Dendritic cell treated with granulocyte-macrophage colony-stimulating factor and Interleukin-4, amounts not matched to agents 40 ng/mL and 50 ng/mL, for 4 days (primary cell): Measurements from ENCODE around the gene UGT3A2.
"Not testable (repeated sequence)": the region's sequence is repeated elsewhere in the genome, so short reads cannot be mapped to it uniquely, and the experiment has no call there.

Experiments used
- H3K27ac Mint-ChIP-seq: one replicate; pipeline ENCODE4 v1.8.0; 2022; ENCODE audit warnings: mild to moderate bottlenecking, mixed read lengths
- H3K27me3 Mint-ChIP-seq: one replicate; pipeline ENCODE4 v1.8.0; 2022; ENCODE audit warnings: mild to moderate bottlenecking, mixed read lengths
- H3K36me3 Mint-ChIP-seq: one replicate; pipeline ENCODE4 v1.8.0; 2022; ENCODE audit warnings: low read depth, mixed read lengths
- H3K4me1 Mint-ChIP-seq: one replicate; pipeline ENCODE4 v1.8.0; 2022; ENCODE audit warnings: low read depth, mixed read lengths
- H3K4me3 Mint-ChIP-seq: one replicate; pipeline ENCODE4 v1.8.0; 2022; ENCODE audit warnings: mild to moderate bottlenecking, moderate library complexity, mixed read lengths
- H3K9me3 Mint-ChIP-seq: one replicate; pipeline ENCODE4 v1.8.0; 2022; ENCODE audit warnings: mixed read lengths
- intact Hi-C: fragments of 100-400 bp; cut with micrococcal nuclease; formaldehyde crosslinking; loops from one replicate; pipeline ENCODE4 v1.15.0; 2022

Gene UGT3A2

DNA sequence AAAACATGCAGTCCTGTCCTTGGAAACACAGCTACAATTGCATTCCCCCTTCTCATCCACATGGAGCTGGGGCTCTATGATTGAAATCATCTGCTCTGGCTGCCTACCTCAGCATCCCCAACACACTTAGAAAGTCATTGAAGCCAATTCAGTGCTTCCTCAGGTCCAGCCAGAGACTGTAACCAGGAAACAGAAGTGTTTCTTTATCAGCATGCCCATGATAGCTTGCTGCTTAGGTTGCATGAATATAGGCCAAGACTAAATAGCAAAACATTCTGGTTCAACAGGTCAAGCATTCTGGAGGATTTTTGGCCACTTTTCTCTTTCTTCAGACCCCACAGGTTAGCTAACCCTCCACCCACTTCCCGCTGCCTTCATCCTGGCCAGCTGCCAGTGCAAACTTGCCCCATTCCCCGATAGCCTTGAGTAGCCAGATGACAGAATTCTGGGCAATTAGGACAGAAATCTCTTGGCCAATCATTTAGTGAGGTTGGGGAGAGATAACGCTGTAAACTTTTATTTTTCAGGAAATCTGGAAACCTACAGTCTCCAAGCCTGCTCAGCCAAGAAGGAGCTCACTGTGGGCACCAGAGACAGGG, 32.0 kb downstream of the UGT3A2 start:
- H3K9me3 Mint-ChIP-seq, H3K36me3 Mint-ChIP-seq, H3K4me1 Mint-ChIP-seq, intact Hi-C loops, H3K27me3 Mint-ChIP-seq, H3K27ac Mint-ChIP-seq, H3K4me3 Mint-ChIP-seq: not testable (repeated sequence)

DNA sequence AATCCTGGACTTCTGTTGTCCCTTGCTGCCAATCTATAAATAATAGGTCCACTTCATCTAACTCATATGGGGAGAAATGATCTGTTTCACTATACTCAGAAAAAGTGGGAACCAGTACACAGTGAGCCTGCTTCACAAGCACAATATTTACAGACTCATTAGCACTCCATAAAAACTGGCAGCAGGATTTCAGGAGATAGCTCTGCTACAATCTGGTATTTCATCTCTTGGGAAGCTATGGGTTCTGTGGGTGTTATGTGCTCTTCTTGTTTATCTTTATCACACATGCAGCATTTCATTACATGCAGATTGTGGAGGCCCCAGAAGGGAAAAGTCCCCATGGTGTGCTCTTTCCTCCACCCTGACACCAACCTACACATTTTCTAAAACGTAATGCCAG, 33.2 kb downstream of the UGT3A2 start:
- Mint-ChIP-seq H3K27ac (no peak overlapping the region), H3K4me3 (no peak overlapping the region), H3K4me1 (no peaks in the 10 kb centered on the region), H3K9me3 (no peaks in the 10 kb centered on the region), H3K36me3 (no peaks in the 10 kb centered on the region), H3K27me3 (no peaks in the 10 kb centered on the region)
- intact Hi-C loops: no loop called here

DNA sequence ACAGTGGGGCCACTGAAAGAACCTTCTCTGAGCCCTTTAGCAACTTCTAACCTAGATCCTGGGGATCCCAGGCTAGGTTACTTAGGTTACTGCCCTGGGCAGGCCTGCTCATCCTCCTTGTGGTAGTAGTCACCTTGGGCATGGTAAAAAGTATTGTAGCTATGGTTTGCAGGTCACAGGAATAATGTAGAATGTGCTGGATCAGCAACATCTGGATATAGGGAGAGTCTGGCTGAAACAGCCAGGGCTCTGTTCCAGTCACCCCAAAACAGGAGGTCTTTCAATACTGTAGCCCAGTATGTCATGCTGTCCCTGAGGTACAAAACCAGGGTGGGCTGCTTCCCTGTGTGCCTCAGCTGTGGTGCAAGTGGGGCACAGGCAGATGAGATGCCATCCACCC, 33.6 kb downstream of the UGT3A2 start:
- Mint-ChIP-seq H3K27ac (no peak overlapping the region), H3K4me3 (no peak overlapping the region), H3K27me3 (no peaks in the 10 kb centered on the region), H3K9me3 (no peaks in the 10 kb centered on the region), H3K36me3 (no peaks in the 10 kb centered on the region), H3K4me1 (no peaks in the 10 kb centered on the region)
- intact Hi-C loops: no loop called here

DNA sequence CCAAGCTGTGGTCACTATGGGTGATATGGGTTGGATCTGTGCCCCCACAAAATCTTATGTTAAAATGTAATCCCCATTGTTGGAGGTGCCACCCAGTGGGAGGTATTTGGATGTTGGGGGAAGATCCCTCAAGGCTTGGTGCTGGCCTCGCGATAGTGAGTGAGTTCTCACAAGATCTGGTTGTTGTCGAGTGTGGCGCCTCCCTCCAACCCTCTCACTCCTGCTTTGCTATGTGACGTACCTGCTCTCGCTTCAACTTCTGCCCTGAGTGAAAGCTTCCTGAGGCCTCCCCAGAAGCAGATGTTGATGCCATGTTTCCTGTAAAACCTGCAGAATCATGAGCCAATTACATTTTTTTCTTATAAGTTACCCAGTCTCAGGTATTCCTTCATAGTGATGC, 35.5 kb downstream of the UGT3A2 start:
- H3K9me3 Mint-ChIP-seq: peaks cover 1% of the 10 kb centered on the region
- intact Hi-C loops: no loop called here
- no peak overlapping the region for H3K4me3 Mint-ChIP-seq
- H3K4me1 Mint-ChIP-seq: no peaks in the 10 kb centered on the region
- no peak overlapping the region for H3K27ac Mint-ChIP-seq
- no peaks in the 10 kb centered on the region for H3K36me3 Mint-ChIP-seq
- no peaks in the 10 kb centered on the region for H3K27me3 Mint-ChIP-seq

DNA sequence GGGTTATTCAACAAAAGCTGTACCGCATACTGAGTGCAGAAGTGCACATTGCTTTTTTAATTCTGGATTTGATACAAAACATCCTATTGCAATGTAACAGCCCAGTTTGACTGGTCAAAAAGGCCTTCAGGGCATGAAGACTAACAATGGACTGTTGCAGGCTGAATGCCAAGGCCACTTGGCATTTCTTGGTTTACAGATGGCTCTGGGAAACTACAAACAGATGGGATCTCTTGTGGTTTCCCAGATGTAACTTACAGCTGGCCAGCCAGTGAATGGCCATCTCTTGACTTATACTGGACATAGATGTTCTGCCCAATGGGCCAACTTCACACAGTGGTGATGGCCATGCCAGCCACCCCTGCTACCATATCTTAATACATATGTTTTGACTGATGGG, 36.8 kb downstream of the UGT3A2 start:
- Mint-ChIP-seq H3K27ac (no peak overlapping the region), H3K36me3 (no peaks in the 10 kb centered on the region), H3K9me3 (peaks cover 9% of the 10 kb centered on the region), H3K4me1 (no peaks in the 10 kb centered on the region), H3K4me3 (no peak overlapping the region), H3K27me3 (no peaks in the 10 kb centered on the region)
- intact Hi-C loops: no loop called here

DNA sequence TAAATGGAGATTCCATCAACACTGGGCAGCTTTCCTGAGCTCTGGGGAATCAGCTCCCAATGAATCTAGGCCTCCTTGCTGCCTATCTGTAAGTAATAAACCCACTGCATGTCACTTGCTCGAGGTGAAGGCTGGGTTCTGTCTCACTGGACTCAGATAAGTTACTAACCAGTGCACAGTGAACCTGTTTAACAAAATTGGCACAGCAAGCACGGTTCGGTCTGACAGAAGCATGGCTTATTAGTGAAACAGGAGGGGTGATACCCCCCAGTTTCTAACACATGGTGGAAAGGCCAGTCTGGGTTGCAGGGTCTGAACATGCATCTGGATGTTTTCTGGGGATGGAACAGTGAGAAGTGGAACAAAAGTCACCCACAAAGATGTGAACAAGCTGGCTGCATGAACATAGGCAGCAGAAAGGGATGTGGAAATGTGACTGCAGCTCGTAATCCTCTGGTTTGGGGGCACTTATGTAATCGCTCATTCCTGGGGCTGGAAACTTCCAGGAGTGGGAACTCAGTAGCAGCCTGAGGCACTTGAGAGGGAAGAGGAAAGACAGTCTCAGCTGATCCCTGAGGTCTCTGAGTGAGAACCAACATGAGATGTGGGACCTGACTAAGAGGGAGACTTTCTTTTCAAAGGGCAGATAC, 37.7 kb downstream of the UGT3A2 start:
- Mint-ChIP-seq H3K4me3 (no peak overlapping the region), H3K9me3 (peaks cover 18% of the 10 kb centered on the region), H3K27ac (no peak overlapping the region), H3K36me3 (no peaks in the 10 kb centered on the region), H3K27me3 (no peaks in the 10 kb centered on the region), H3K4me1 (no peaks in the 10 kb centered on the region)
- intact Hi-C loops: no loop called here

DNA sequence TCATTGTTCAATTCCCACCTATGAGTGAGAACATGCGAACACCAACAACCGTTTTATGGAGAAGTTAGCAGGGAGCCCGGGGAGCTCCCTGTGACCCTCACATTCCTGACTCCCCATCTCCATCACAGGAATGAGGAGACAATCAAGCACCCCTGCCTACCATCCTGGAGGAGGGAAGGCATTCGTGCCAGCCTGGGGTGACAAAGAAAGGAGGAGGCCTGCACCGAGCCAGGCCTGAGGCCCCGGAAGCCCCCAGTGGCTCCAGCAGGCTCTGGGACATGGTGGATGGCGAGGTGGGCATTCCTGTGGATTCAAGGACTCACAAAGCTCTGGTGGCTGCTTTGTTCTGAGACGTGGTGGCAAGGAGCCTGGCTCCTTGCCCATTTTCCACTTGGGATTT, 39.0 kb downstream of the UGT3A2 start:
- H3K4me3 Mint-ChIP-seq: no peak overlapping the region
- peaks cover 24% of the 10 kb centered on the region for H3K9me3 Mint-ChIP-seq
- no peaks in the 10 kb centered on the region for H3K4me1 Mint-ChIP-seq
- intact Hi-C loops: no loop called here
- no peaks in the 10 kb centered on the region for H3K36me3 Mint-ChIP-seq
- H3K27me3 Mint-ChIP-seq: no peaks in the 10 kb centered on the region
- H3K27ac Mint-ChIP-seq: no peak overlapping the region

DNA sequence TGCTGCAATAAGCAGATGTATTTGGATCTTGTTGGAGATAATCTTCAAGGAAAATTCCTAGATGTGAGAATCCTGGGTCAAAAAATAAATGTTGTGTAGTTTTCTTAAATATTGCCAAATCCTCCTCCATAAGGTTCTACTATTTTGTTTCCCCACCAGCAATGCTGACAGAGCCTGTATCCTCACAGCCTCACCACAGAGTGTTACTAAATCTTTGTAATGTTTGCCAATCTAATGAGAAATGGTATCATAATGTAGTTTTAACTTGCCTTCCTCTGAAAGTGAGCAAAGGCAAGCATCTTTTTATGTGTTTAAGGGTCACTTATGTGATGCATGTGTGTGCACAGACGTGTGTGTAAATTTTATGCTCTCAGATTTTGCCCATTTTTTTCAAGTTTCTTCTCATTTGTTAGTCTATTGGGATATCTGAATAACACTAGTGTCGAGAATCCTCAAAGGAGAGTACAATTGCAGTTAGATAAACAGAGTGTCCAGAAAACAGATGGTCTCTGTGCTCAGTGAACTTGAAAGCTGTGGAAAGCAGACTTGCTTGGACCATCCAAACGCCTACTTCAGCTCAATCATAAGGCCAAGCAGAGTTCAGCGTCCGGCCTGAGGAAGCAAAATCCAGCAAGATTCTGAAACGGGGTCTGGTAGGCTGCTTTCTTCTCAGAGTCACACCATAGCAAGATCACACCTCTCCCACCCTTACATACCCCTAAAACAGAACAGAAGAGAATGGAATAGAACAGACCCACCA, 39.8 kb downstream of the UGT3A2 start:
- intact Hi-C loops: no loop called here
- no peaks in the 10 kb centered on the region for H3K36me3 Mint-ChIP-seq
- no peaks in the 10 kb centered on the region for H3K4me1 Mint-ChIP-seq
- no peaks in the 10 kb centered on the region for H3K27me3 Mint-ChIP-seq
- H3K27ac Mint-ChIP-seq: no peak overlapping the region
- H3K9me3 Mint-ChIP-seq: peaks cover 32% of the 10 kb centered on the region
- H3K4me3 Mint-ChIP-seq: no peak overlapping the region

DNA sequence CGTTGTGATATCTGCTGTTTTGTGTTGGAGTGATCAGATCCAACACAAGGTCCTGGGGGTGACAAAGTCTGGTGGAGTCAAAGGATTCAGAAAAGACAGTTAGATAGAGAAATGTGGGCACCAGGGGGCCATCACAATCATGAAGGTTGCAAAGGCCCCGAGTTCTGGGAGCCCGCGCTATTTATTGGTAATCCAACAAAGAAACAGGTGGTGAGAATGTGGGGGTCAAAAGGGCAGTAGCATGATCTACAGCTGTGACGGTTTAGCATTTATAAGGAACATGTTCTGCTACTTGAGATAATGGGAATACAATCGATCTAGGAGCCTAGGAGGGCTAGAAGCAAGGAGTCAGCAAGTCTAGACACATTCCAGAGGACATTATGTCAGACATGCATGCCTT, 44.4 kb downstream of the UGT3A2 start:
- peaks cover 43% of the 10 kb centered on the region for H3K9me3 Mint-ChIP-seq
- H3K27ac Mint-ChIP-seq, H3K4me3 Mint-ChIP-seq, H3K36me3 Mint-ChIP-seq, intact Hi-C loops, H3K4me1 Mint-ChIP-seq, H3K27me3 Mint-ChIP-seq: not testable (repeated sequence)

DNA sequence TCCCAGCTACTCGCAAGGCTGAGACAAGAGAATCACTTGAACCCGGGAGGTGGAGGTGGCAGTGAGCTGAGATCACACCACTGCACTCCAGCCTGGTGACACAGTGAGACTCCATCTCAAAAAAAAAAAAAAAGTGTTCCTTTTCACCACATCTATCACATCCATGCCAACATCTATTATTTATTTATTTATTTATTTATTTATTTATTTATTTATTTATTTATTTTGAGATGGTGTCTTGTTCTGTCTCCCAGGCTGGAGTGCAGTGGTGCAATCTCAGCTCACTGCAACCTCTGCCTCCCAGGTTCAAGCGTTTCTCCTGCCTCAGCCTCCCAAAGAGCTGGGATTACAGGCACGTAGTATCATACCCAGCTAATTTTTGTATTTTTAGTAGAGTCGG, 47.1 kb downstream of the UGT3A2 start:
- H3K4me1 Mint-ChIP-seq, H3K27me3 Mint-ChIP-seq, H3K36me3 Mint-ChIP-seq, H3K4me3 Mint-ChIP-seq, H3K27ac Mint-ChIP-seq, intact Hi-C loops: not testable (repeated sequence)
- H3K9me3 Mint-ChIP-seq: peaks cover 52% of the 10 kb centered on the region

DNA sequence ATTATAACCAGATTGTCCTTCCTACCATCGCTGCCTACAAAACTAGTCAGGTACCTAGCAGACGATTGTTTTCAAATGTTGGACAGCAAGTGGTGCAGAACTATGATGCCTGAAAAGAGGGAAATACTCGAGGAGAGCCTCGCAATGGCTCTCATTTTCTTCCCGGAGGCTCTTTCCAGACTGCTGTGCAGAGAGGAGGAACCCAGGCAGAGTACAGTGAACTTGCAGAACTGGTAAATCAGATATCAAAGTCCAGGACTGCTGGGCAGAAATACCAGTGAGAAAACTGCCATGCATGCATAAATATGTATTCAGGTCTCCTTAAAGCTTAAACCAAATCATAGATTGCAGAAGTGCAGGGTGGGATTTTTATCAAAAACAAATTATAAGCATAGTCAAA, 49.1 kb downstream of the UGT3A2 start:
- intact Hi-C loops: no loop called here
- Mint-ChIP-seq H3K9me3 (peaks cover 58% of the 10 kb centered on the region), H3K27ac (no peak overlapping the region), H3K27me3 (no peaks in the 10 kb centered on the region), H3K36me3 (no peaks in the 10 kb centered on the region), H3K4me1 (no peaks in the 10 kb centered on the region), H3K4me3 (no peak overlapping the region)

DNA sequence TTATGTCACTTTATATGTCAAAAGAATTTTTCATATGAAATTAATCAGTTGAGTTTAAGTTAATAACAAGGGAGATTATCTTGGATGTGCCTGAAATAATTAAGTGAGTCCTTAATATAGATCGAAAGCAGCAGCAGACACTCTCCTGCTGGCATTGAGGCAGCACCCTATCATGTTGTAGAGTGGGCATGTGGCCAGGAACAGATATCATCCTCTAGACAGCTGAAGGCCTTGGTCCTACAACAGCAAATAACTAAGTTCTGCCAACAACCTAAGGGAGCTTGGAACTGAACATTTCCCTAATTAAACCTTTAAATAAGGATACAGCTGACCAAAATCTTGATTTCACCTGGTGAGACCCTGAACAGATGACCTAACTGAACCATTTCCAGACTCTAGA, 49.7 kb downstream of the UGT3A2 start:
- H3K4me1 Mint-ChIP-seq: no peaks in the 10 kb centered on the region
- no peaks in the 10 kb centered on the region for H3K27me3 Mint-ChIP-seq
- H3K9me3 Mint-ChIP-seq: peaks cover 58% of the 10 kb centered on the region
- no peaks in the 10 kb centered on the region for H3K36me3 Mint-ChIP-seq
- intact Hi-C loops: no loop called here
- no peak overlapping the region for H3K27ac Mint-ChIP-seq
- no peak overlapping the region for H3K4me3 Mint-ChIP-seq

DNA sequence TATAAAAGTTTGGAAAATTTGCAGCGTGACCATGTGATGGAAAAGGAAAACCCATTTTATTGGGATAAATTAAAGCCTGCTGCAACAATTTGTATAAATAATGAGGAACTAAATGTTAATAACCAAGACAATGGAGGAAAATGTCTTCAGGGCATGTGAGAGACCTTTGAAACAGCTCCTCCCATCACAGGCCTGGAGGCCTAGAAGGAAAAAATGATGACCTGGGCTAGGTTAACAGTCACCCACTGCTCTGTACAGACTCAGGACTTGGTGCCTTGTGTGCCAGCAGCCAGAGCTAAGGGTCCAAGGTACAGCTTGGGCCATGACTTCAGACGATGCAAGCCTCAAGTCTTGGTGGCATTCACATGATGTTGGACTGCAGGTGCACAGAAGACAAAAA, 53.5 kb downstream of the UGT3A2 start:
- H3K36me3 Mint-ChIP-seq: no peaks in the 10 kb centered on the region
- H3K27me3 Mint-ChIP-seq: no peaks in the 10 kb centered on the region
- H3K4me1 Mint-ChIP-seq: no peaks in the 10 kb centered on the region
- intact Hi-C loops: no loop called here
- no peak overlapping the region for H3K4me3 Mint-ChIP-seq
- no peak overlapping the region for H3K27ac Mint-ChIP-seq
- H3K9me3 Mint-ChIP-seq: peaks cover 75% of the 10 kb centered on the region

DNA sequence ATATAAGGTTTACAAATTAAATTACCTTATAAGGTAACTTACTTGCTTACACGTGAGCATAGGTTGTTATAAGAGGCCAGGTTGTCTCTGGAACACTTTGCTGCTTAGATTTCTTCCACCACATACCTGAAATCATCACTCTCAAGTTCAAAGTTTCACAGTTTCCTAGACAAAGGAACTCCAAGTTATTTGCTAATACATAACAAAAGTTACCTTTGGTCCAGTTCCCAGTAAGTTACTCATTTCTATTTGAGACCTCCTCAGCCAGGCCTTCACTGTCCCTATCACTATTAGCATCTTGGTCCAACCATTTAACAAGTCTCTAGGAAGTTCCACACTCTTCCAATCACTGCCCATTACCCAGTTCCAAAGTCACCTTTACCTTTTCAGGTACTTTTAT, 57.0 kb downstream of the UGT3A2 start:
- Mint-ChIP-seq H3K27me3 (no peaks in the 10 kb centered on the region), H3K36me3 (no peaks in the 10 kb centered on the region), H3K9me3 (peaks cover 65% of the 10 kb centered on the region), H3K27ac (no peak overlapping the region), H3K4me3 (no peak overlapping the region), H3K4me1 (no peaks in the 10 kb centered on the region)
- intact Hi-C loops: no loop called here

DNA sequence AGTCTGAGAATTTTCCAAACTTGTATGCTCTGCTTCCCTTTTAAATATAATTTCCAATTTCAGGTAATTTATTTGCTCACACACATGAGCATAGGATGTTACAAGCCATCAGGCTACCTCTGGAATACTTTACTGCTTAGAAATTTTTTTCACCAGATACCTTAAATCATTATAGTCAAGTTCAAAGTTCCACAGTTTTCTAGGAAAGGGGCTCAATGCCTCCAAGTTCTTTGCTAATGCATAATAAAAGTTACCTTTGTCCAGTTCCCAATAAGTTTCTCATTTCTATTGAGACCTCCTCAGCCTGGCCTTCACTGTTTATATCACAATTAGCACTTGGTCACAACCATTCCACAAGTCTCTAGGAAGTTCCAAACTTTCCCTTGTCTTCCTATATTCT, 59.3 kb downstream of the UGT3A2 start:
- intact Hi-C loops: no loop called here
- H3K27ac Mint-ChIP-seq: no peak overlapping the region
- H3K4me3 Mint-ChIP-seq: no peak overlapping the region
- H3K27me3 Mint-ChIP-seq: no peaks in the 10 kb centered on the region
- peaks cover 41% of the 10 kb centered on the region for H3K9me3 Mint-ChIP-seq
- no peaks in the 10 kb centered on the region for H3K4me1 Mint-ChIP-seq
- H3K36me3 Mint-ChIP-seq: no peaks in the 10 kb centered on the region
